ENCODE results near the gene FOXJ3.

FOXJ3 gene

GRCh38 chr1:42313970-42314369 is 21.1 kb downstream of the FOXJ3 start:
- DNase-seq (ENCODE audit: low read depth in 1 of 2, low spot score in 1 of 2), result no peak
- TF ChIP-seq JUND (IDR thresholded peaks at IDR 0.05; ENCODE audit: low read depth), result no peak
- in situ Hi-C loops (cut with HindIII; ENCODE audit: low pct_unique_long_range_greater_than_20kb, low sequenced_read_pairs), result no loop called here

DNA sequence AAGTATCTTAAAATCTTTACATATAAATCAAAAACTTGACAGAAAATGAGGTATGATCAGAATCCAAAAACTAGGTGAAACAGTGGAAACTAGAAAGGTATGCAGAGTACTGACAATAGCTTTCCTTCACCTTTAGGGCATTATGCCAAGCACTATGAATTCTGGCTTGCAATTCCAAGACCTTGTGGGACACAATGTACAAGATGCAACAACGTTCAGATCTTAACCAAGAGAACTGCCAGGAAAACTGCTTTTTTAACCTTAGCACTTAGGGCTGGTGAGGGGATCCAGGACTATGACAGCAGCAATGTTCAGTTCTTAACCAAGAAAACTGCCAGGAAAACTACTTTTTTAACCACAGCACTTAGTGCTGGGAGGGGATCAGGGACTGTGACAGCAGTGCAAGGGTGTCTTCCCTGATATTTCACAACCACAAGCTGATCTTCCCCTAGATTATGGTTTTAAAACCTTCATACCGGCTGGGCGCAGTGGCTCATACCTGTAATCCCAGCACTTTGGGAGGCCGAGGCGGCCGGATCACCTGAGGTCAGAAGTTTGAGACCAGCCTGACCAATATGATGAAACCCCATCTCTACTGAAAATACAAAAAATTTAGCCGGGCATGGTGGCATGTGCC is 22.3 kb downstream of the FOXJ3 start:
- peak in 1 of 2 experiments; percentile 15 for DNase-seq (ENCODE audit: low read depth in 1 of 2, low spot score in 1 of 2)
- in situ Hi-C loops (cut with HindIII; ENCODE audit: low pct_unique_long_range_greater_than_20kb, low sequenced_read_pairs), result no loop called here
- TF ChIP-seq JUND (IDR thresholded peaks at IDR 0.05; ENCODE audit: low read depth), result no peak

DNA sequence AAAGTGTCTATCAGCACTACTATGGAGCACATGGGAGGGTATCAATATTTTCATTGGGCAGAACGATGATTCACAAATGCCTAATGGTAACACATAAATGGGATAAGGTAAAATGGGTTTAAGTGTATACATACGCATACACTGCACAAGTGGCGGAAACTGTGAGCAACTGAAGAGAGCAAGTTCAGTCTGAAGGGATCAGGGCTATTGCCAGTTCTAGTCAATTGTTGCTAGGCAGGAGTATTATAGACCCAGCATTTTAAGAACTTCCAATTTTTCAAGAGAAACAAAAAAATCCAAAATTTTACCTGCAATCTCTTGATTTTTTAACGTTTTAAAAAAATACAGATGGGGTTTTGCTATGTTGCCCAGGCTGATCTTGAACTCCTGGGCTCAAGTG is 23.1 kb downstream of the FOXJ3 start:
- TF ChIP-seq JUND (IDR thresholded peaks at IDR 0.05; ENCODE audit: low read depth), result no peak
- in situ Hi-C loops (cut with HindIII; ENCODE audit: low pct_unique_long_range_greater_than_20kb, low sequenced_read_pairs), result no loop called here
- no peak for DNase-seq (ENCODE audit: low read depth in 1 of 2, low spot score in 1 of 2)

DNA sequence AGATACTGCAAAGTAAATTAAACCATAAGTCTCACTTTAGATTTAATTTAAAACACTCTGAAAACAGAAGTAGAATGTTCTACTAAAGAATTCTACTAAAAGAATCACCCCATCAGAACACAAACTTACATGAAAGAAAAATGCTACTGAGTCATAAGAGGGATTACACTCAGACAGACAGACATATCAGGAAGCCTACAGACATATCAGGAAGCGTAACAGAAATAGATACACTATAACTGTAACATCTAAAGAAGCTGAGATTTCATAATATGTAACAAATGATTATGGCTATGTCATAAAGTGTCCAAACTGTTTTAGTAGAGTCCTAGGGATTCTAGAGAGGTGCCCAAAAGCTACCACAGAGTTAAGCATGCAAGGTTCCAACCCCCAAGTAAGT is 23.9 kb downstream of the FOXJ3 start:
- no peak for TF ChIP-seq JUND (IDR thresholded peaks at IDR 0.05; ENCODE audit: low read depth)
- in situ Hi-C loops (cut with HindIII; ENCODE audit: low pct_unique_long_range_greater_than_20kb, low sequenced_read_pairs), result no loop called here
- no peak for DNase-seq (ENCODE audit: low read depth in 1 of 2, low spot score in 1 of 2)

- in situ Hi-C loops (cut with HindIII; ENCODE audit: low pct_unique_long_range_greater_than_20kb, low sequenced_read_pairs), result no loop called here
- DNase-seq (ENCODE audit: low read depth in 1 of 2, low spot score in 1 of 2), result no peak
- no peak for TF ChIP-seq JUND (IDR thresholded peaks at IDR 0.05; ENCODE audit: low read depth)
Observed at GRCh38 chr1:42306977-42307376, 28.1 kb downstream of the FOXJ3 start.

GRCh38 chr1:42305639-42306038 is 29.4 kb downstream of the FOXJ3 start:
- no peak for TF ChIP-seq JUND (IDR thresholded peaks at IDR 0.05; ENCODE audit: low read depth)
- in situ Hi-C loops (cut with HindIII; ENCODE audit: low pct_unique_long_range_greater_than_20kb, low sequenced_read_pairs), result no loop called here
- no peak for DNase-seq (ENCODE audit: low read depth in 1 of 2, low spot score in 1 of 2)

- DNase-seq (ENCODE audit: low read depth in 1 of 2, low spot score in 1 of 2), result no peak
- no peak for TF ChIP-seq JUND (IDR thresholded peaks at IDR 0.05; ENCODE audit: low read depth)
- in situ Hi-C loops (cut with HindIII; ENCODE audit: low pct_unique_long_range_greater_than_20kb, low sequenced_read_pairs), result no loop called here
Observed at GRCh38 chr1:42302034-42302433, 33.0 kb downstream of the FOXJ3 start.

- no peak for DNase-seq (ENCODE audit: low read depth in 1 of 2, low spot score in 1 of 2)
- in situ Hi-C loops (cut with HindIII; ENCODE audit: low pct_unique_long_range_greater_than_20kb, low sequenced_read_pairs), result no loop called here
- TF ChIP-seq JUND (IDR thresholded peaks at IDR 0.05; ENCODE audit: low read depth), result no peak
Observed at GRCh38 chr1:42298520-42298919, 36.5 kb downstream of the FOXJ3 start.

DNA sequence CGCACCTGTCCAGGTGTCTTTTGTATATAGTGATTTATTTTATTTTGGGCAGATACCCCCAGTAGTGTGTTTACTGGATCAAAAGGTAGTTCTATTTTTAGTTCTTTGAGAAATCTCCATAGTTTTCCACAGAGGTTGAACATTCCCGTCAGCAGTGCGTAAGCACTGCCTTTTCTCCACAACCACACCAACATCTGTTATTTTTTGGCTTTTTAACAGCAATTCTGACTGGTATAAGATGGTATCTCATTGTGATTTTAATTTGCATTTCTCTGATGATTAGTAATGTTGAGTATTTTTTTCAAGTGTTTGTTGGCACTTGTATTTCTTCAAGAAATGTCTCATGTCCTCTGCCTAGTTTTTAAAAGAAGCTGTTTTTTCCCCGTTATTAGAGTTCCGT is 39.2 kb downstream of the FOXJ3 start:
- TF ChIP-seq JUND (IDR thresholded peaks at IDR 0.05; ENCODE audit: low read depth), result no peak
- in situ Hi-C loops (cut with HindIII; ENCODE audit: low pct_unique_long_range_greater_than_20kb, low sequenced_read_pairs), result no loop called here
- no peak for DNase-seq (ENCODE audit: low read depth in 1 of 2, low spot score in 1 of 2)

- TF ChIP-seq JUND (IDR thresholded peaks at IDR 0.05; ENCODE audit: low read depth), result no peak
- no peak for DNase-seq (ENCODE audit: low read depth in 1 of 2, low spot score in 1 of 2)
- in situ Hi-C loops (cut with HindIII; ENCODE audit: low pct_unique_long_range_greater_than_20kb, low sequenced_read_pairs), result no loop called here
Observed at GRCh38 chr1:42290130-42290529, 44.9 kb downstream of the FOXJ3 start.

- DNase-seq (ENCODE audit: low read depth in 1 of 2, low spot score in 1 of 2), result no peak
- in situ Hi-C loops (cut with HindIII; ENCODE audit: low pct_unique_long_range_greater_than_20kb, low sequenced_read_pairs), result no loop called here
- no peak for TF ChIP-seq JUND (IDR thresholded peaks at IDR 0.05; ENCODE audit: low read depth)
Observed at GRCh38 chr1:42288311-42288985, 46.6 kb downstream of the FOXJ3 start.

DNA sequence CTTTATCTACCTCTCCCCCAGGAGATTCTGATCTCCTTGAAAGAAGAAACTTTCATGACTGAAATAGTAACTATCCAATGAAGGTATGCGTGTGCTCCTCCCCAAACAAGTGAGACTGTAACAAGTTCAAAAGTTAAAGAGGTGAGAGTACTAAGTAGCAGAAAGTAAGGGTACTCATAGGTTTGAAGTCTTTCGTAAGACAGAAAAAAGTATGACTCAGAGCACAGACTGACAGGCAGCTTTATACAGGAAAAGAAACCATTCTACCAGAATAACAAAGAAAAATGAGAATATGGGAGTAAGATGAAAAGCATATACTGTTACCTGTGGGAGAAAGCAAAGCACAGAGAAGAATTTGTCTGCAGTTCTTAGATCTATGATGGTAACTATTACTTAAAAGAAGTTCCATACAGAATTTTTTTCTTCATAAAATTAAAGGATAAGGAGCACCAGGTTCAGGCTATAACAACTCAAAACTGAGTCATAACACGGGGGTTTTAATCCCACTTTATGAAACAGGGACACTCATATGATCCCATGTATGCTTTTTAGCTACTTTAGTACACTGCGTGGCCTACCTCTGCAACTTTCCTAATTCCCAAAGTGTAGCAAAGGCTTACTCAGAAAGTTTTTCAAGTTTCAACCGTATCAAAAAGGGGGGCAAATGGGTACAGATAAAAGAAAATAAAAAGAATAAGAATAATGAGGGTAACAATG is 52.0 kb downstream of the FOXJ3 start:
- no peak for TF ChIP-seq JUND (IDR thresholded peaks at IDR 0.05; ENCODE audit: low read depth)
- no peak for DNase-seq (ENCODE audit: low read depth in 1 of 2, low spot score in 1 of 2)
- in situ Hi-C loops (cut with HindIII; ENCODE audit: low pct_unique_long_range_greater_than_20kb, low sequenced_read_pairs), result no loop called here

GRCh38 chr1:42282024-42282579 is 52.9 kb downstream of the FOXJ3 start:
- no peak for DNase-seq (ENCODE audit: low read depth in 1 of 2, low spot score in 1 of 2)
- in situ Hi-C loops (cut with HindIII; ENCODE audit: low pct_unique_long_range_greater_than_20kb, low sequenced_read_pairs), result no loop called here
- no peak for TF ChIP-seq JUND (IDR thresholded peaks at IDR 0.05; ENCODE audit: low read depth)

Measured in T47D (cell line).